MM.1S (cell line): Measurements from ENCODE around the gene SAE1.

ENCODE experiments used
- DNase-seq: peaks from one replicate; pipeline ENCODE4 v3.0.0-alpha.2; 2015
- H2AFZ ChIP-seq: fragments of 300-600 bp; sonication (generic); 2 replicates; pipeline ENCODE4 v1.6.0; 2016; ENCODE audit warnings: antibody characterized with exemption, low read length
- H3F3A ChIP-seq: fragments of 300-600 bp; sonication (generic); 2 replicates; pipeline ENCODE4 v1.6.1; 2016; ENCODE audit warnings: mild to moderate bottlenecking, antibody characterized with exemption, low read length, moderate library complexity, mixed read lengths; ENCODE audit not compliant: insufficient read depth
- H3K27ac ChIP-seq: fragments of 300-600 bp; sonication (generic); 2 replicates; pipeline ENCODE4 v1.5.1; 2016; ENCODE audit warnings: mild to moderate bottlenecking, low read length
- H3K27me3 ChIP-seq: fragments of 300-600 bp; sonication (generic); replicated peaks from 2 replicates; pipeline ENCODE4 v1.6.0; 2016; ENCODE audit warnings: low read length; ENCODE audit not compliant: insufficient read depth
- H3K36me3 ChIP-seq: fragments of 300-600 bp; sonication (generic); replicated peaks from 2 replicates; pipeline ENCODE4 v1.6.1; 2016; ENCODE audit warnings: mild to moderate bottlenecking, low read length, mixed read lengths; ENCODE audit not compliant: insufficient read depth
- H3K4me1 ChIP-seq: fragments of 300-600 bp; sonication (generic); 2 replicates; pipeline ENCODE4 v1.6.1; 2016; ENCODE audit warnings: low read length, mixed read lengths
- H3K4me2 ChIP-seq: fragments of 300-600 bp; sonication (generic); 2 replicates; pipeline ENCODE4 v1.6.0; 2016; ENCODE audit warnings: low read depth, low read length
- H3K4me3 ChIP-seq: fragments of 300-600 bp; sonication (generic); 2 replicates; pipeline ENCODE4 v1.5.1; 2016; ENCODE audit warnings: low read length, mixed read lengths
- H3K79me2 ChIP-seq: fragments of 300-600 bp; sonication (generic); 2 replicates; pipeline ENCODE4 v1.6.1; 2016; ENCODE audit warnings: mixed run types, low read length, mixed read lengths
- H3K9ac ChIP-seq: fragments of 300-600 bp; sonication (generic); 2 replicates; pipeline ENCODE4 v1.6.1; 2016; ENCODE audit warnings: low read length, mixed read lengths
- H3K9me2 ChIP-seq: fragments of 300-600 bp; sonication (generic); replicated peaks from 2 replicates; pipeline ENCODE4 v1.6.1; 2016; ENCODE audit warnings: mild to moderate bottlenecking, low read length, mixed read lengths; ENCODE audit not compliant: insufficient read depth
- H3K9me3 ChIP-seq: fragments of 300-600 bp; sonication (generic); replicated peaks from 2 replicates; pipeline ENCODE4 v1.6.1; 2016; ENCODE audit warnings: mild to moderate bottlenecking, low read length, mixed read lengths; ENCODE audit not compliant: insufficient read depth
- H4K20me1 ChIP-seq: fragments of 300-600 bp; sonication (generic); 2 replicates; pipeline ENCODE4 v1.6.1; 2016; ENCODE audit warnings: mild to moderate bottlenecking, low read length, moderate library complexity, mixed read lengths; ENCODE audit not compliant: insufficient read depth
- EZH2 ChIP-seq: fragments of 300-600 bp; sonication (generic); optimal IDR thresholded peaks from 2 replicates; pipeline ENCODE3; 2017; ENCODE audit warnings: low read depth, mild to moderate bottlenecking, antibody characterized with exemption, low read length, mixed read lengths
- EZH2phosphoT487 ChIP-seq: fragments of 300-600 bp; sonication (generic); IDR thresholded peaks from 2 replicates; pipeline ENCODE4 v1.6.1; 2018; ENCODE audit warnings: antibody characterized with exemption, low read length
- TF ChIP-seq, protein P1 (sequence below): fragments of 300-600 bp; sonication (generic); IDR thresholded peaks from 2 replicates; pipeline ENCODE4 v1.5.1; 2016; ENCODE audit warnings: antibody characterized with exemption, low read length, mixed read lengths

Gene SAE1

DNA sequence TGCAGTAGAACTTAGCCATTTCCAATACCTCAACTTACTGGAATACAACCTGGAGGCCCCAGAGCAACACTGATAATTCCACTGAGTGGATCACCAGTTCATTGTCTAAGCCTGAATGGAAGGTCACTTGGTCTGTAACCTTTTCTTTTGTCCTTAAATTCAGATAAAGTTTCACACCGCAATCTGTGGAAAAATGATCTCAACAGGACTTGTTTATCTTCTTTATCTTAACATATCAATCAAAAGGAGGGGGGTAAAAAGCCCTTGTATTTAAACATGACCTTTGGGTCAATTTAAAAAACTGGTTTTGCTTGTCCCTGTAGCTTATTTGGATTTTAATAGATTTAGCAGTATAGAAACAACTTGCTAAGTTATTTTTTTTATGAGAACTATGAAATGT, 21.6 kb downstream of the SAE1 start:
- Histone ChIP-seq H3K4me2 (no peak overlapping the region), H3F3A (peaks cover 23% of the 10 kb centered on the region), H3K4me1 (peaks cover 23% of the 10 kb centered on the region), H3K9ac (no peak overlapping the region), H3K27ac (no peak overlapping the region), H3K27me3 (no peaks in the 10 kb centered on the region), H3K79me2 (peaks cover 73% of the 10 kb centered on the region), H3K4me3 (no peak overlapping the region), H3K36me3 (peaks cover 29% of the 10 kb centered on the region), H2AFZ (no peak overlapping the region), H3K9me2 (no peaks in the 10 kb centered on the region), H3K9me3 (no peaks in the 10 kb centered on the region), H4K20me1 (peaks cover 11% of the 10 kb centered on the region; the same call in 1 of the 2 replicates)
- DNase-seq, result no peak
- TF ChIP-seq EZH2 (no peak), EZH2phosphoT487 (no peak)
- TF ChIP-seq, protein P1, sequence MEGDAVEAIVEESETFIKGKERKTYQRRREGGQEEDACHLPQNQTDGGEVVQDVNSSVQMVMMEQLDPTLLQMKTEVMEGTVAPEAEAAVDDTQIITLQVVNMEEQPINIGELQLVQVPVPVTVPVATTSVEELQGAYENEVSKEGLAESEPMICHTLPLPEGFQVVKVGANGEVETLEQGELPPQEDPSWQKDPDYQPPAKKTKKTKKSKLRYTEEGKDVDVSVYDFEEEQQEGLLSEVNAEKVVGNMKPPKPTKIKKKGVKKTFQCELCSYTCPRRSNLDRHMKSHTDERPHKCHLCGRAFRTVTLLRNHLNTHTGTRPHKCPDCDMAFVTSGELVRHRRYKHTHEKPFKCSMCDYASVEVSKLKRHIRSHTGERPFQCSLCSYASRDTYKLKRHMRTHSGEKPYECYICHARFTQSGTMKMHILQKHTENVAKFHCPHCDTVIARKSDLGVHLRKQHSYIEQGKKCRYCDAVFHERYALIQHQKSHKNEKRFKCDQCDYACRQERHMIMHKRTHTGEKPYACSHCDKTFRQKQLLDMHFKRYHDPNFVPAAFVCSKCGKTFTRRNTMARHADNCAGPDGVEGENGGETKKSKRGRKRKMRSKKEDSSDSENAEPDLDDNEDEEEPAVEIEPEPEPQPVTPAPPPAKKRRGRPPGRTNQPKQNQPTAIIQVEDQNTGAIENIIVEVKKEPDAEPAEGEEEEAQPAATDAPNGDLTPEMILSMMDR, result no peak

DNA sequence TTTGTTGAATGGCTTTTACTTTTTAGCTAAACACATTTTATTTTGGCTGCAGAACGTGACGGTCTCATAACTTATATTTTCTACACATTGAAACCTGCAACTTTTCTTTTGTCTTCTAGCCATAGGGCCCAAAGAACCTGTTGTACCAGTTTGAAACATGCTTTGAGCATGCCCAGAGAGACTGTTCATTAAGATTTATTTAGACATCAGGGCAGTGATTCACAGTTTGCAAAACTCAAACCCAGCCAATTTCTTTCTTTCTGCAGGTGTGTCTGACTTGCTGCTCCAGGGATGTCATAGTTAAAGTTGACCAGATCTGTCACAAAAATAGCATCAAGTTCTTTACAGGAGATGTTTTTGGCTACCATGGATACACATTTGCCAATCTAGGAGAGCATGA, 22.0 kb downstream of the SAE1 start:
- Histone ChIP-seq H3K4me2 (no peak overlapping the region), H3K9me3 (no peaks in the 10 kb centered on the region), H3K27ac (no peak overlapping the region), H3K27me3 (no peaks in the 10 kb centered on the region), H3K79me2 (peaks cover 75% of the 10 kb centered on the region), H3K4me1 (peaks cover 27% of the 10 kb centered on the region), H3K9me2 (no peaks in the 10 kb centered on the region), H3K4me3 (no peak overlapping the region), H3K36me3 (peaks cover 29% of the 10 kb centered on the region), H4K20me1 (peaks cover 16% of the 10 kb centered on the region; the same call in 1 of the 2 replicates), H2AFZ (no peak overlapping the region), H3K9ac (no peak overlapping the region), H3F3A (peaks cover 28% of the 10 kb centered on the region)
- TF ChIP-seq, protein P1, result no peak
- TF ChIP-seq EZH2 (no peak), EZH2phosphoT487 (no peak)
- DNase-seq, result no peak

DNA sequence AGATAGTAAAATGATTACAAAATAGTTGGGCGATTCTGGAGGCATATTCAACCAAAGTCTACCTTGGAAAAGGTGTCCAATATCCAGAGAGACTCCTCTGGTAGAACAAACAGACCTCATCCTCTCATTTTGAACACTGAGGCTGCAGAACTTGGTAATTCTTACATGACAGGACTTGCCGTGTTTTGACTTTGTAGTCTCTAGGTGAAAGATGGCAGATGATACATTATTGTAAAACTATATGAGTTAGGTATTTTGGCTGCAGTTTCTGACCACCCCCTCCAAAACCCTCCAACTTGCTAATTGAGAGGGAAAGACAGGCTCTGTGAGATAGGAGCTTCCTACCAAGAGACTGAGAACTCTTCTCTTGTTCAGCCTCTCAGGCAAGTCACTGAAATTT, 22.6 kb downstream of the SAE1 start:
- no peak overlapping the region for H3K9ac ChIP-seq
- no peak overlapping the region for H3K4me2 ChIP-seq
- peaks cover 22% of the 10 kb centered on the region; the same call in 1 of the 2 replicates for H4K20me1 ChIP-seq
- H3K9me3 ChIP-seq, result no peaks in the 10 kb centered on the region
- H3K79me2 ChIP-seq, result peaks cover 76% of the 10 kb centered on the region
- H3K27ac ChIP-seq, result no peak overlapping the region
- no peak for DNase-seq
- H3K4me1 ChIP-seq, result peaks cover 34% of the 10 kb centered on the region
- H3K4me3 ChIP-seq, result no peak overlapping the region
- H3K27me3 ChIP-seq, result no peaks in the 10 kb centered on the region
- peaks cover 26% of the 10 kb centered on the region for H3K36me3 ChIP-seq
- H2AFZ ChIP-seq, result no peak overlapping the region
- H3K9me2 ChIP-seq, result no peaks in the 10 kb centered on the region
- H3F3A ChIP-seq, result peaks cover 34% of the 10 kb centered on the region
- TF ChIP-seq, protein P1, result no peak
- no peak for TF ChIP-seq EZH2phosphoT487
- no peak for TF ChIP-seq EZH2
